Upper lobe of left lung (tissue), 6 donors: ENCODE measurements around the gene HEPHL1. TPM values are rescaled to one million over a fixed set of nuclear protein-coding genes. Genes with fewer than 3 reads are reported as not detected.

ENCODE experiments used
- ATAC-seq, 2 donors: fragments of 200-7000 bp; cut with Tn5 transposase; one replicate each; pipeline ENCODE4 v1.9.1; 2022; ENCODE audit warnings: mild to moderate bottlenecking in 2 of 2, moderate library complexity in 2 of 2; ENCODE audit not compliant: low FRiP score in 2 of 2
- DNase-seq, 2 donors: peaks; one replicate each; pipeline ENCODE4 v3.0.0-alpha.2; 2019 to 2020
- H3K27ac ChIP-seq, 4 donors: fragments of 200-600 bp; sonication (generic); one replicate each; pipeline ENCODE4 v1.5.1; 2016 to 2019
- H3K27me3 ChIP-seq, 4 donors: fragments of 200-600 bp; sonication (generic); one replicate each; pipeline ENCODE4 v1.5.1; 2017 to 2019
- H3K36me3 ChIP-seq, 4 donors: fragments of 200-600 bp; sonication (generic); one replicate each; pipeline ENCODE4 v1.5.1; 2016 to 2019
- H3K4me1 ChIP-seq, 4 donors: fragments of 200-600 bp; sonication (generic); one replicate each; pipeline ENCODE4 v1.5.1; 2018 to 2019
- H3K4me3 ChIP-seq, 4 donors: fragments of 200-600 bp; sonication (generic); one replicate each; pipeline ENCODE4 v1.5.1; 2017 to 2019; ENCODE audit warnings: mild to moderate bottlenecking in 2 of 4, moderate library complexity in 1 of 4
- H3K9me3 ChIP-seq, 4 donors: fragments of 200-600 bp; sonication (generic); one replicate each; pipeline ENCODE4 v1.5.1; 2018 to 2019
- CTCF ChIP-seq, 6 experiments: fragments of 450-650 bp in 4 of 6; fragments of 200-600 bp in 2 of 6; sonication (generic) in 2 of 6; IDR thresholded peaks; one replicate each; pipeline ENCODE4 v1.5.1; 2016 to 2019; ENCODE audit warnings: antibody characterized with exemption in 6 of 6
- EP300 ChIP-seq, 4 donors: sonication (generic); formaldehyde crosslinking; IDR thresholded peaks; one replicate each; pipeline ENCODE4 v1.5.1; 2017; ENCODE audit warnings: antibody characterized with exemption in 4 of 4, control low read depth in 2 of 4
- POLR2A ChIP-seq, 4 donors: fragments of 450-650 bp; IDR thresholded peaks; one replicate each; pipeline ENCODE4 v1.5.1; 2016 to 2017; ENCODE audit warnings: antibody characterized with exemption in 4 of 4, mild to moderate bottlenecking in 2 of 4
- POLR2AphosphoS5 ChIP-seq, 2 donors: sonication (generic); formaldehyde crosslinking; IDR thresholded peaks; one replicate each; pipeline ENCODE4 v1.5.1; 2017; ENCODE audit warnings: antibody characterized with exemption in 2 of 2
- WGBS, 2 donors: methylation state at CpG; one replicate each; pipeline ENCODE4 v1.1.5; 2017 to 2018; 5-methylcytosine and 5-hydroxymethylcytosine counted together
- total RNA-seq, 6 donors: library from RNA; depleted of rRNA in 4 of 6; stranded (reverse); fragments of >200 nt in 4 of 6; gene quantifications; one replicate each; pipeline versions ENCODE4 v1.1.0 to v1.2.1, GENCODE V29; 2016 to 2021
- donor health status: DM: no; HTN: no; CAD: no; lungs with moderate emphysema.
- donor health status: DM: no; HTN: yes; CAD: no; lungs with severe emphysema.

HEPHL1 gene
- total RNA-seq, 6 donors from 2014 or later: not detected

GRCh38 chr11:94007426-94007825 lies 13.7 kb upstream of the HEPHL1 start:
- DNase-seq: no peak
- H3K4me3 ChIP-seq: no peak overlapping the region
- no peak overlapping the region for H3K27ac ChIP-seq
- H3K4me1 ChIP-seq: no peaks in the 10 kb centered on the region
- H3K9me3 ChIP-seq: no peaks in the 10 kb centered on the region
- no peaks in the 10 kb centered on the region for H3K36me3 ChIP-seq
- TF ChIP-seq POLR2AphosphoS5 (IDR thresholded peaks at IDR 0.05) (no peak), CTCF (IDR thresholded peaks at IDR 0.05) (no peak), POLR2A (IDR thresholded peaks at IDR 0.05) (no peak), EP300 (IDR thresholded peaks at IDR 0.05) (no peak)
- no peaks in the 10 kb centered on the region for H3K27me3 ChIP-seq
- ATAC-seq: no peak

GRCh38 chr11:94007906-94008305 lies 13.2 kb upstream of the HEPHL1 start:
- TF ChIP-seq POLR2A (IDR thresholded peaks at IDR 0.05) (no peak), EP300 (IDR thresholded peaks at IDR 0.05) (no peak)
- WGBS, 2 donors: 65 to 71% methylated on average over 4 of the region's 4 CpGs
- Histone ChIP-seq H3K9me3 (no peaks in the 10 kb centered on the region), H3K36me3 (no peaks in the 10 kb centered on the region), H3K4me3 (no peak overlapping the region), H3K27ac (no peak overlapping the region), H3K27me3 (no peaks in the 10 kb centered on the region), H3K4me1 (no peaks in the 10 kb centered on the region)
- ATAC-seq (no peak), DNase-seq (no peak)

- Histone ChIP-seq H3K4me1 (no peaks in the 10 kb centered on the region), H3K27me3 (no peaks in the 10 kb centered on the region), H3K4me3 (no peak overlapping the region), H3K36me3 (no peaks in the 10 kb centered on the region), H3K27ac (no peak overlapping the region), H3K9me3 (no peaks in the 10 kb centered on the region)
- no peak for DNase-seq
- TF ChIP-seq CTCF (IDR thresholded peaks at IDR 0.05) (no peak), EP300 (IDR thresholded peaks at IDR 0.05) (no peak), POLR2AphosphoS5 (IDR thresholded peaks at IDR 0.05) (no peak)
- 50 to 83% methylated on average over 1 of the region's 1 CpG for WGBS, 2 donors
- ATAC-seq: no peak
Measured at GRCh38 chr11:94010136-94010535, 11.0 kb upstream of the HEPHL1 start.

GRCh38 chr11:94011478-94011877 lies 9.7 kb upstream of the HEPHL1 start:
- no peak for TF ChIP-seq CTCF (IDR thresholded peaks at IDR 0.05)
- no peak for TF ChIP-seq EP300 (IDR thresholded peaks at IDR 0.05)
- no peak for TF ChIP-seq POLR2AphosphoS5 (IDR thresholded peaks at IDR 0.05)
- TF ChIP-seq POLR2A (IDR thresholded peaks at IDR 0.05): no peak
- Histone ChIP-seq H3K9me3 (no peaks in the 10 kb centered on the region), H3K27me3 (no peaks in the 10 kb centered on the region), H3K36me3 (no peaks in the 10 kb centered on the region), H3K4me3 (no peak overlapping the region), H3K27ac (no peak overlapping the region), H3K4me1 (no peaks in the 10 kb centered on the region)
- WGBS, 2 donors: 79 to 85% methylated on average over 3 of the region's 3 CpGs
- DNase-seq: no peak
- ATAC-seq: no peak

GRCh38 chr11:94017446-94017845 lies 3.7 kb upstream of the HEPHL1 start:
- Histone ChIP-seq H3K4me3 (no peak overlapping the region), H3K4me1 (no peaks in the 10 kb centered on the region), H3K27me3 (no peaks in the 10 kb centered on the region), H3K9me3 (no peaks in the 10 kb centered on the region), H3K36me3 (no peaks in the 10 kb centered on the region), H3K27ac (no peak overlapping the region)
- TF ChIP-seq EP300 (IDR thresholded peaks at IDR 0.05): no peak
- TF ChIP-seq POLR2A (IDR thresholded peaks at IDR 0.05): no peak
- TF ChIP-seq CTCF (IDR thresholded peaks at IDR 0.05): no peak
- TF ChIP-seq POLR2AphosphoS5 (IDR thresholded peaks at IDR 0.05): no peak
- DNase-seq (no peak), ATAC-seq (no peak)
